ENCODE measurements around the gene TEX261.

- TF ChIP-seq CTCF (conservative IDR thresholded peaks at IDR 0.05; ENCODE audit: low read length) (no peak), EZH2phosphoT487 (IDR thresholded peaks at IDR 0.05; ENCODE audit: borderline replicate concordance, low read depth, low read length) (no peak)
These were observed 16.1 kb downstream of the TEX261 start, which contains the start of gene ANKRD53 for GRCh38 chr2:70978341-70979179.

All from OCI-LY7 (cell line).